Activated T-cell treated with anti-CD3 and anti-CD28 coated beads, Interleukin-2, amount 50 U/mL, for 72 hours (primary cell): Measurements from ENCODE around the gene FAM13A. TPM values are rescaled to one million over a fixed set of nuclear protein-coding genes. Genes with fewer than 3 reads are reported as not detected.
"Not testable (repeated sequence)": the region's sequence is repeated elsewhere in the genome, so short reads cannot be mapped to it uniquely, and the experiment has no call there.

Experiments
- ATAC-seq, 2 donors: fragments of 150-1000 bp; cut with Tn5 transposase; replicated peaks in 1 of 2; 2 replicates each; pipeline ENCODE4 v1.10.0; 2021; ENCODE audit warnings: moderate library complexity in 2 of 2, mild to moderate bottlenecking in 1 of 2
- DNase-seq, 2 donors: peaks; one replicate each; pipeline ENCODE4 v3.0.0; 2021 to 2022; ENCODE audit warnings: mixed read lengths in 1 of 2
- H3K27ac Mint-ChIP-seq: one replicate; pipeline ENCODE4 v1.8.0; 2022; ENCODE audit warnings: mild to moderate bottlenecking, moderate library complexity, mixed read lengths
- H3K27me3 Mint-ChIP-seq: one replicate; pipeline ENCODE4 v1.8.0; 2022; ENCODE audit warnings: low read depth, mixed read lengths
- H3K36me3 Mint-ChIP-seq, 2 donors: one replicate each; pipeline ENCODE4 v1.8.0; 2022; ENCODE audit warnings: mixed read lengths in 2 of 2, mild to moderate bottlenecking in 1 of 2; ENCODE audit not compliant: insufficient read depth in 2 of 2
- H3K4me1 Mint-ChIP-seq: one replicate; pipeline ENCODE4 v1.8.0; 2022; ENCODE audit warnings: low read depth, mixed read lengths
- H3K4me3 Mint-ChIP-seq, 2 donors: one replicate each; pipeline ENCODE4 v1.8.0; 2022; ENCODE audit warnings: mild to moderate bottlenecking in 2 of 2, mixed read lengths in 2 of 2, moderate library complexity in 2 of 2
- H3K9me3 Mint-ChIP-seq, 2 donors: one replicate each; pipeline ENCODE4 v1.8.0; 2022; ENCODE audit warnings: mixed read lengths in 2 of 2
- total RNA-seq, 2 donors: library from RNA; stranded (reverse); gene quantifications; one replicate each; pipeline ENCODE4 v1.2.3, GENCODE V29; 2022

The FAM13A gene
- total RNA-seq, 2 donors from 2014 or later, result 4.4 to 5.9 TPM

- peaks cover 9% of the 10 kb centered on the region for H3K4me1 Mint-ChIP-seq
- no peaks in the 10 kb centered on the region for H3K9me3 Mint-ChIP-seq
- H3K36me3 Mint-ChIP-seq, result no peaks in the 10 kb centered on the region
- H3K27me3 Mint-ChIP-seq, result no peaks in the 10 kb centered on the region
- no peak overlapping the region for H3K27ac Mint-ChIP-seq
- no peak overlapping the region for H3K4me3 Mint-ChIP-seq
- DNase-seq, result no peak
- ATAC-seq, result peak; percentile 73 to 75
Observed at GRCh38 chr4:89029591-89029990, 27.4 kb downstream of the FAM13A start.

GRCh38 chr4:89026542-89026941, 30.4 kb downstream of the FAM13A start:
- Mint-ChIP-seq H3K9me3 (no peaks in the 10 kb centered on the region), H3K27ac (no peak overlapping the region), H3K36me3 (no peaks in the 10 kb centered on the region), H3K4me3 (no peak overlapping the region), H3K27me3 (no peaks in the 10 kb centered on the region), H3K4me1 (peaks cover 9% of the 10 kb centered on the region)
- DNase-seq, result no peak
- peak in 1 of 2 donors; percentile 34 for ATAC-seq

GRCh38 chr4:89024051-89024675, 32.8 kb downstream of the FAM13A start:
- Mint-ChIP-seq H3K27me3 (no peaks in the 10 kb centered on the region), H3K27ac (no peak overlapping the region), H3K36me3 (no peaks in the 10 kb centered on the region), H3K4me1 (peaks cover 1% of the 10 kb centered on the region), H3K9me3 (no peaks in the 10 kb centered on the region), H3K4me3 (no peak overlapping the region)
- peak; percentile 93 to 96 for ATAC-seq
- peak; percentile 51 to 58 for DNase-seq

- ATAC-seq (no peak), DNase-seq (no peak)
- Mint-ChIP-seq H3K4me1 (no peaks in the 10 kb centered on the region), H3K27me3 (no peaks in the 10 kb centered on the region), H3K4me3 (no peak overlapping the region), H3K36me3 (no peaks in the 10 kb centered on the region), H3K27ac (no peak overlapping the region), H3K9me3 (no peaks in the 10 kb centered on the region)
Observed at GRCh38 chr4:89023140-89023539, 33.8 kb downstream of the FAM13A start.

- ATAC-seq, result no peak
- H3K36me3 Mint-ChIP-seq, result no peaks in the 10 kb centered on the region
- no peaks in the 10 kb centered on the region for H3K27me3 Mint-ChIP-seq
- no peak overlapping the region for H3K27ac Mint-ChIP-seq
- DNase-seq, result no peak
- no peak overlapping the region for H3K4me3 Mint-ChIP-seq
- no peaks in the 10 kb centered on the region for H3K9me3 Mint-ChIP-seq
- no peaks in the 10 kb centered on the region for H3K4me1 Mint-ChIP-seq
Observed at GRCh38 chr4:89022426-89023128, 34.4 kb downstream of the FAM13A start.

DNA sequence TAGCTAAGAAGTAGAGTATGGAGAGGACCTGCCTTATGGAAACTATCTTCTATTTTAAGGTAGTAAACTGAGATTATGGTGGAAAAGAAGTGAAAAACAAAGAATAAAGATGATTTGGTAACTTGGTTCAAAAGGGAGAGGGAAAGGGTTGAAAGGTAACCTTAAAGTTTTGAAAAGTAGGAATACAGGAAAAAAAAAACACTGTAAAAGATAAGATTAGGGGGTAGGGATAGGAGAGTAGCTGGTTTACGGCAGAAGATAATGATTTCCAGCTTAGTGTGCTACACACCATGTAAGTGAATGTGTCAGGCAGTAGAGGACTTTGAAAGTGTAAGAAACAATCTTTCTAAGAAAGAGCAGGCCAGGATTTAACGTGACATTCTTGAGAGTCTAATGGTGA, 35.3 kb downstream of the FAM13A start:
- no peak overlapping the region for H3K27ac Mint-ChIP-seq
- no peaks in the 10 kb centered on the region for H3K27me3 Mint-ChIP-seq
- no peak for ATAC-seq

GRCh38 chr4:89021062-89021461, 35.9 kb downstream of the FAM13A start:
- no peak for DNase-seq
- Mint-ChIP-seq H3K4me3 (no peak overlapping the region), H3K27ac (no peak overlapping the region), H3K27me3 (no peaks in the 10 kb centered on the region), H3K9me3 (no peaks in the 10 kb centered on the region), H3K36me3 (no peaks in the 10 kb centered on the region), H3K4me1 (no peaks in the 10 kb centered on the region)
- no peak for ATAC-seq

More for the DNA sequence above, 35.3 kb downstream of the FAM13A start:
- Mint-ChIP-seq H3K36me3 (no peaks in the 10 kb centered on the region), H3K4me3 (no peak overlapping the region), H3K9me3 (no peaks in the 10 kb centered on the region), H3K4me1 (no peaks in the 10 kb centered on the region)
- no peak for DNase-seq

DNA sequence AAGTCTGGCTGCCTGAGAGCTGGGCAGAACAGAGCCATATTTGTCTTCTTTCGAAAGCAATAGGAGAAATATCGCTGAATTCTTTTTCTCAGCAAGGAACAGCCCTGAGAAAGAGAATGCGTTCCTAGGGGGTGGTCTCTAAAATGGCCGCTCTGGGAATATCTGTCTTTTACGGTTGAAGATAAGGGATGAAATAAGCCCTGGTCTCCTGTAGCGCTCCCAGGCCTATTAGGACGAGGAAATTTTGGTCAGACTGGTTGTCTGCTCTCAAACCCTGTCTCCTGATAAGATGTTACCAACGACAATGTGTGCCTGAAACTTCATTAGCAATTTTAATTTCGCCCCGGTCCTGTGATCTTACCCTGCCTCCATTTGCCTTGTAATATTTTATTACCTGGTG, 42.1 kb downstream of the FAM13A start:
- H3K27ac Mint-ChIP-seq, H3K9me3 Mint-ChIP-seq, DNase-seq, ATAC-seq, H3K36me3 Mint-ChIP-seq, H3K4me3 Mint-ChIP-seq, H3K4me1 Mint-ChIP-seq, H3K27me3 Mint-ChIP-seq: not testable (repeated sequence)

DNA sequence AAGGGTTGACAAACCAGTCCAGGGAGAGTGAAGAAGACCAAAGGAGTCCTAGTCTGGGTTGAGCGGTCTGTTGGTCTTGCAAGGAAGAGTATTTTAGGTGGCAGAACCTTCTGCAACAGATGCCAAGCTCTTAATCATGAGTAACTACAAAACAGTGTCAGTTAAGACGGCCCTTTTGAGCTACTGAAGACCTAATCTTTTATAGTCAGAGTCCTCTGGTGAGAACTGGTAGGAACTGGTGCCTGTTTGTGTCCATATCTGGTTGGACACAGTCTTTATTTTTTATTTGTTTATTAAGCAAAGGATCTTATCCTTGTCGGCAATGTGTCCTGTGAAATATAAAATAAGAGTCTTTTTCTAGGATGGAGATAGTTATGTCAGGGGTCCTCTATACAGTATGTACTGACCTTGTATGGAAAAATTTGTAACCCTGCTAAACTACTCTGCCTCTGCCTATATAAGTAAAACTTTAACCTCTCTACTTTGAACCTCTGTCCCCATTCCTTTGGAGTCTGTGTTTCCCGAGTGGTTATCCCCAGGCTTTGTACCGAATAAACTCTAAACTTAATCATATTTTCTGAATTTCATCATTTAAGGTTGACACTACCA, 47.1 kb downstream of the FAM13A start:
- ATAC-seq, result no peak
- Mint-ChIP-seq H3K4me3 (no peak overlapping the region), H3K36me3 (peaks cover 0 to 2% of the 10 kb centered on the region in 2 donors), H3K4me1 (no peaks in the 10 kb centered on the region), H3K27me3 (no peaks in the 10 kb centered on the region), H3K9me3 (peaks cover 0 to 3% of the 10 kb centered on the region in 2 donors), H3K27ac (no peak overlapping the region)
- no peak for DNase-seq

DNA sequence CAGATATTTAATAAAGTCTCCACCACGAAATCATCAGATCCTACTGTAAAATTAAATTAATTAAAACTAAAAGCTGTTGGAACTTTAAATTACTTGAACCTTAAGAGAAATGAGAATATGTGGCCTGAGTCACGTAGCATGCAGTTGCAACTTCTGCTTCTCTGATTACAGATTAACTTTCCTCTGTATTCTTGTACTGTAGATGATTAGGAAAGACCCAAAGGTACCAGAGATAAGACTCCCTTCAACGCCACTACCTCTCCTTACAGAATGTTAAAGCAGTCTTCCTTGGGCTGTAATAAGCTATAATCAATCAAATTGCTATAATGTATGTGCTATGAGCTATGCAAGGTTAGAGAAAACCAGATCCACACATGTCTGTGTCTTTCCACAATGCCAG, 47.9 kb downstream of the FAM13A start:
- ATAC-seq, result no peak
- H3K4me1 Mint-ChIP-seq, result no peaks in the 10 kb centered on the region
- no peaks in the 10 kb centered on the region for H3K36me3 Mint-ChIP-seq
- no peak overlapping the region for H3K27ac Mint-ChIP-seq
- no peaks in the 10 kb centered on the region for H3K27me3 Mint-ChIP-seq
- DNase-seq, result no peak
- H3K4me3 Mint-ChIP-seq, result no peak overlapping the region
- H3K9me3 Mint-ChIP-seq, result peaks cover 0 to 3% of the 10 kb centered on the region in 2 donors

DNA sequence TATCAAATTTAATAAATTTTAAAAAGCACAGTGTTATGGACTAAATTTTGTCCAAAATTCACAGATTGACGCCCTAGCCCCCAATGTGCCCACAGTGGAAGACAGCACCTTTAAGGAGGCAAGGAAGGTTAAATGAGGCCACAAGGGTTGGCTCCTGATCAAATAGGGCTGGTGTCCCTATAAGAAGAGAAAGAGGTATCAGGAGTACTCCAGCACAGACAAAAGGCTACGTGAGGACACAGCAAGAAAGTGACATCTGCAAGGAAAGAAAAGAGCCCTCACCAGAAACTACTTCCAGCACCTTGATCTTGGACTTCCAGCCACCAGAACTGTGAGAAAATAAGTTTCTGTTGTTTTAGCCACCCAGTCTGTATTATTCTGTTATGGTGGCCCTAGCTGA, 48.8 kb downstream of the FAM13A start:
- DNase-seq (no peak), ATAC-seq (no peak)
- Mint-ChIP-seq H3K4me1 (no peaks in the 10 kb centered on the region), H3K4me3 (no peak overlapping the region), H3K27ac (no peak overlapping the region), H3K27me3 (no peaks in the 10 kb centered on the region), H3K9me3 (peaks cover 0 to 3% of the 10 kb centered on the region in 2 donors), H3K36me3 (no peaks in the 10 kb centered on the region)

DNA sequence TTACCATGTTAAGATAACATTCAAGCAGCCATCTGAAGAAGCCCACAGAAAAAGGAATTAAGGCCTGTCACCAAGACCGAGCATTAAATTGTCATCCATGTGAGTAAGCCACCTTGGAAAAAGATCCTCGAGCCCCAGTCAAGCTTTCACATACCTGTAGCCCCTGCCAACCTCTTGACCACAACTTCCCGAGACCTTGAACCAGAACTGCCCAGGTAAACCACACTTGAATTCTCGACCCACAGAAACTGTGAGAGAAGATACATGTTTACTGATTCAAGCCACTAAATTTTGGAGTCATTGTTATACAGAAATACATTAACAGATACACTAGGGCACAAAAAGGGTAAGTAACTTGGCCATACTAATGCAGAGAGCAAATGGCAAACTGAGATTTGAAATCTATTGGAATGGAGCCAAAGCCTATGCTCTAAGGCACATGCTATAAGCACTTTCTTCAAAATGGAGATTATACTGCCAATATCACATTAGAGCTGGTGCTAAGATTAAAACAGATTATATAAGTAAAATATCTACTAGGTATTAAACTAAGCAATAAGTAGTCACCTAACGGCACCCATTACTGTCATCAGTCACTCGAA, 49.5 kb downstream of the FAM13A start:
- no peak for DNase-seq
- H3K4me3 Mint-ChIP-seq, result no peak overlapping the region
- H3K36me3 Mint-ChIP-seq, result no peaks in the 10 kb centered on the region
- H3K27ac Mint-ChIP-seq, result no peak overlapping the region
- H3K9me3 Mint-ChIP-seq, result peaks cover 0 to 3% of the 10 kb centered on the region in 2 donors
- no peaks in the 10 kb centered on the region for H3K27me3 Mint-ChIP-seq
- H3K4me1 Mint-ChIP-seq, result no peaks in the 10 kb centered on the region
- ATAC-seq, result no peak

- ATAC-seq, result no peak
- Mint-ChIP-seq H3K9me3 (peaks cover 0 to 3% of the 10 kb centered on the region in 2 donors), H3K4me3 (no peak overlapping the region), H3K4me1 (no peaks in the 10 kb centered on the region), H3K27ac (no peak overlapping the region), H3K27me3 (no peaks in the 10 kb centered on the region), H3K36me3 (no peaks in the 10 kb centered on the region)
- no peak for DNase-seq
Observed at GRCh38 chr4:89006307-89006706, 50.7 kb downstream of the FAM13A start.
